Esophagus squamous epithelium (tissue), 4 donors: ENCODE data around the gene GTF2IRD1.

ENCODE experiments used
- POLR2A ChIP-seq, 4 donors: fragments of 450-650 bp; IDR thresholded peaks; one replicate each; pipeline ENCODE4 v1.6.1; 2017; ENCODE audit warnings: antibody characterized with exemption in 4 of 4, mild to moderate bottlenecking in 4 of 4, moderate library complexity in 3 of 4
- TF ChIP-seq, protein P1 (sequence below), 6 experiments: fragments of 450-650 bp in 4 of 6; fragments of 200-600 bp in 2 of 6; sonication (generic) in 2 of 6; IDR thresholded peaks; one replicate each; pipeline ENCODE4 v1.5.1; 2016 to 2019; ENCODE audit warnings: antibody characterized with exemption in 6 of 6, mild to moderate bottlenecking in 4 of 6, moderate library complexity in 4 of 6

- TF ChIP-seq, protein P1, sequence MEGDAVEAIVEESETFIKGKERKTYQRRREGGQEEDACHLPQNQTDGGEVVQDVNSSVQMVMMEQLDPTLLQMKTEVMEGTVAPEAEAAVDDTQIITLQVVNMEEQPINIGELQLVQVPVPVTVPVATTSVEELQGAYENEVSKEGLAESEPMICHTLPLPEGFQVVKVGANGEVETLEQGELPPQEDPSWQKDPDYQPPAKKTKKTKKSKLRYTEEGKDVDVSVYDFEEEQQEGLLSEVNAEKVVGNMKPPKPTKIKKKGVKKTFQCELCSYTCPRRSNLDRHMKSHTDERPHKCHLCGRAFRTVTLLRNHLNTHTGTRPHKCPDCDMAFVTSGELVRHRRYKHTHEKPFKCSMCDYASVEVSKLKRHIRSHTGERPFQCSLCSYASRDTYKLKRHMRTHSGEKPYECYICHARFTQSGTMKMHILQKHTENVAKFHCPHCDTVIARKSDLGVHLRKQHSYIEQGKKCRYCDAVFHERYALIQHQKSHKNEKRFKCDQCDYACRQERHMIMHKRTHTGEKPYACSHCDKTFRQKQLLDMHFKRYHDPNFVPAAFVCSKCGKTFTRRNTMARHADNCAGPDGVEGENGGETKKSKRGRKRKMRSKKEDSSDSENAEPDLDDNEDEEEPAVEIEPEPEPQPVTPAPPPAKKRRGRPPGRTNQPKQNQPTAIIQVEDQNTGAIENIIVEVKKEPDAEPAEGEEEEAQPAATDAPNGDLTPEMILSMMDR (IDR thresholded peaks at IDR 0.05): no peak
- TF ChIP-seq POLR2A (IDR thresholded peaks at IDR 0.05): no peak
These were observed 871 bp upstream of the GTF2IRD1 start for GRCh38 chr7:74452748-74453321.
